GM12892 (cell line): Measurements from ENCODE around the gene ZNF581.

ENCODE experiments used
- DNase-seq: peaks from one replicate; pipeline ENCODE4 v3.0.0; 2011; ENCODE audit not compliant: insufficient read length
- FAIRE-seq: peaks from 2 replicates; lab custom pipeline; 2011; peaks lifted over from hg19 to GRCh38; lab: Jason Lieb, UNC
- POLR2A ChIP-seq: IDR thresholded peaks from 2 replicates; pipeline ENCODE4 v1.6.1; 2011; ENCODE audit warnings: low read depth, low read length, control low read depth
- POLR2AphosphoS5 ChIP-seq: IDR thresholded peaks from 2 replicates; pipeline ENCODE4 v1.6.1; 2011; ENCODE audit warnings: low read depth, low read length, control low read depth
- TAF1 ChIP-seq: IDR thresholded peaks from 2 replicates; pipeline ENCODE4 v1.6.1; 2011; ENCODE audit warnings: low read depth, mild to moderate bottlenecking, control low read depth, low read length, borderline replicate concordance

ZNF581 gene

GRCh38 chr19:55621673-55622231 is 21.7 kb upstream of the ZNF581 start:
- TF ChIP-seq POLR2AphosphoS5 (no peak), TAF1 (no peak), POLR2A (no peak)
- no peak for FAIRE-seq
- no peak for DNase-seq

GRCh38 chr19:55622242-55622969 is 21.0 kb upstream of the ZNF581 start:
- TF ChIP-seq POLR2AphosphoS5: no peak
- no peak for TF ChIP-seq TAF1
- TF ChIP-seq POLR2A: no peak
- FAIRE-seq: no peak
- no peak for DNase-seq

GRCh38 chr19:55623130-55623529 is 20.3 kb upstream of the ZNF581 start:
- no peak for DNase-seq
- FAIRE-seq: no peak
- TF ChIP-seq POLR2A (no peak), POLR2AphosphoS5 (no peak)

GRCh38 chr19:55623561-55623960 is 19.9 kb upstream of the ZNF581 start:
- no peak for DNase-seq

GRCh38 chr19:55624109-55625003 is 19.1 kb upstream of the ZNF581 start, which contains the start of gene ZNF784:
TSS of gene ZNF784 (minus strand) at chr19:55624566. CDS start at chr19:55624561, 5 bp downstream.
- DNase-seq (peak; percentile 87), FAIRE-seq (peak; percentile 98)

More at GRCh38 chr19:55623561-55623960, 19.9 kb upstream of the ZNF581 start:
- FAIRE-seq: no peak
- TF ChIP-seq POLR2AphosphoS5 (no peak), TAF1 (no peak), POLR2A (no peak)

GRCh38 chr19:55625004-55625326 is 18.5 kb upstream of the ZNF581 start:
- no peak for DNase-seq
- FAIRE-seq: no peak
- no peak for TF ChIP-seq POLR2A
- no peak for TF ChIP-seq POLR2AphosphoS5
- TF ChIP-seq TAF1: no peak

More at GRCh38 chr19:55624109-55625003, 19.1 kb upstream of the ZNF581 start, which contains the start of gene ZNF784:
- peak; percentile 94 for TF ChIP-seq TAF1
- TF ChIP-seq POLR2AphosphoS5: peak; percentile 53; the same call in 1 of the 2 replicates
- TF ChIP-seq POLR2A: peak; percentile 86

GRCh38 chr19:55626350-55626749 is 17.1 kb upstream of the ZNF581 start:
- TF ChIP-seq TAF1: no peak
- TF ChIP-seq POLR2AphosphoS5: no peak
- TF ChIP-seq POLR2A: no peak
- FAIRE-seq: no peak
- DNase-seq: no peak

DNA sequence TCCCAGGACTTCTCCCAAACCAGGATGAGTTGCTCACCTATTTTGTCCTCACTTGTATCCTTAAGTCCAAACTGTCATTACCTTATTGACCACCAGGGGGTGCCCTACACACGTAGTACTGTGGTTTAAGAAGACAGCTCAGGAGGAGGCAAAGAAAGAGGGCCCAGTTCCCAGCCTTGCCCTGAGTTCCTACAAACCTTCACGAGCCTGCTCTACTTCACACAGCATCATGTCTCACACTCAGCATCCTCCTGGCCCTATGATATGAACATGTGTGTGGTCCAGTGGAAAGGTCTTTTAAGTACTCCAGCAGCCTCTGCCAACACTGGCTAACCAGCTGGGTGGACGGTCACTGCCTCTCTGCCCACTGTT is 11.0 kb upstream of the ZNF581 start:
- DNase-seq: no peak
- TF ChIP-seq POLR2AphosphoS5 (no peak), POLR2A (no peak), TAF1 (no peak)
- FAIRE-seq: peak; percentile 27

DNA sequence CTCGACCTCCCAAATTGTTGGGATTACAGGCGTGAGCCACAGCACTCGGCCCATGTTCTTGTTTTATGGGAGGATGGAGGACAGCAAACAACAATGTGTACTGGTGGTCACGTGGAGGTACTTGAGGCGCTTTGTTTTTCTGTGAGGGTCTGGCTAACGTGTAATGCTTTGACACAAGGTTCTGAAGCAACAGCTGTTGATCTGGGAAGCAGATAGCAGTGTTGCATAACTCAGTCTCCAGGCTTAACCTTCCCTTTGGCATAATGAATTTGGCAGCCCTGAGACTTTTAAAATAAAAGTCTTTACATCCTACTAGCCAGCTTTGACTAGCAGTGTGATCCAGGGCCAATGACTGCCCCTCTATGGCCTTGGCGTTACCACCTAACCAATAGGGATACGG is 9.6 kb upstream of the ZNF581 start:
- no peak for DNase-seq
- no peak for TF ChIP-seq TAF1
- TF ChIP-seq POLR2A: no peak
- TF ChIP-seq POLR2AphosphoS5: no peak
- FAIRE-seq: no peak

GRCh38 chr19:55635334-55635717 is 8.1 kb upstream of the ZNF581 start:
- DNase-seq: no peak
- FAIRE-seq: no peak
- TF ChIP-seq TAF1: no peak
- no peak; the same call in 1 of the 2 replicates for TF ChIP-seq POLR2AphosphoS5
- TF ChIP-seq POLR2A: no peak

- no peak for FAIRE-seq
- TF ChIP-seq POLR2A (no peak), TAF1 (no peak), POLR2AphosphoS5 (no peak; the same call in 1 of the 2 replicates)
- no peak for DNase-seq
Measured at GRCh38 chr19:55635856-55636440, 7.5 kb upstream of the ZNF581 start.
